ENCODE data around the gene EYA2. TPM values are rescaled to one million over a fixed set of nuclear protein-coding genes. Genes with fewer than 3 reads are reported as not detected.
A peak's percentile ranks its signal among the peaks of the same experiment; 100 is the strongest.
"Not testable (repeated sequence)": the region's sequence is repeated elsewhere in the genome, so short reads cannot be mapped to it uniquely, and the experiment has no call there.

The EYA2 gene
- total RNA-seq, 1 experiment from 2014 or later = not detected

GRCh38 chr20:46931699-46932098 is 37.1 kb downstream of the EYA2 start:
- peak; percentile 40 for DNase-seq (ENCODE audit: low read depth)

GRCh38 chr20:46932439-46932838 is 37.8 kb downstream of the EYA2 start:
- DNase-seq (ENCODE audit: low read depth) = not testable (repeated sequence)

- DNase-seq (ENCODE audit: low read depth) = no peak
These were observed 38.5 kb downstream of the EYA2 start for GRCh38 chr20:46933150-46933549.

GRCh38 chr20:46934746-46935287 is 40.2 kb downstream of the EYA2 start:
- DNase-seq (ENCODE audit: low read depth) = no peak

- DNase-seq (ENCODE audit: low read depth) = no peak
These were observed 40.9 kb downstream of the EYA2 start for GRCh38 chr20:46935394-46936017.

- no peak for DNase-seq (ENCODE audit: low read depth)
These were observed 41.9 kb downstream of the EYA2 start for GRCh38 chr20:46936415-46937156.

GRCh38 chr20:46937157-46937523 is 42.5 kb downstream of the EYA2 start:
- DNase-seq (ENCODE audit: low read depth) = no peak

GRCh38 chr20:46937533-46938226 is 43.0 kb downstream of the EYA2 start:
- DNase-seq (ENCODE audit: low read depth) = no peak

GRCh38 chr20:46938434-46938833 is 43.8 kb downstream of the EYA2 start:
- no peak for DNase-seq (ENCODE audit: low read depth)

GRCh38 chr20:46939031-46939965 is 44.7 kb downstream of the EYA2 start:
- peak; percentile 28 for DNase-seq (ENCODE audit: low read depth)

- no peak for DNase-seq (ENCODE audit: low read depth)
These were observed 46.0 kb downstream of the EYA2 start for GRCh38 chr20:46940616-46941015.

- no peak for DNase-seq (ENCODE audit: low read depth)
These were observed 46.8 kb downstream of the EYA2 start for GRCh38 chr20:46941404-46941803.

- DNase-seq (ENCODE audit: low read depth) = no peak
These were observed 49.4 kb downstream of the EYA2 start for GRCh38 chr20:46943861-46944591.

- DNase-seq (ENCODE audit: low read depth) = no peak
These were observed 50.8 kb downstream of the EYA2 start for GRCh38 chr20:46945465-46945864.

- DNase-seq (ENCODE audit: low read depth) = no peak
These were observed 51.6 kb downstream of the EYA2 start for GRCh38 chr20:46946181-46946624.

- no peak for DNase-seq (ENCODE audit: low read depth)
These were observed 52.2 kb downstream of the EYA2 start for GRCh38 chr20:46946796-46947195.

GRCh38 chr20:46948081-46948480 is 53.4 kb downstream of the EYA2 start:
- DNase-seq (ENCODE audit: low read depth) = no peak

GRCh38 chr20:46951405-46951804 is 56.8 kb downstream of the EYA2 start:
- no peak for DNase-seq (ENCODE audit: low read depth)

- no peak for DNase-seq (ENCODE audit: low read depth)
These were observed 57.3 kb downstream of the EYA2 start for GRCh38 chr20:46951840-46952497.

- DNase-seq (ENCODE audit: low read depth) = no peak
These were observed 59.0 kb downstream of the EYA2 start for GRCh38 chr20:46953596-46953995.

Data from RPMI7951 (cell line).